GM19452 (cell line): ENCODE measurements around the gene SCUBE1.

Source experiments
- ATAC-seq: cut with Tn5 transposase; IDR thresholded peaks from one replicate; pipeline ENCODE4 v1.9.1; 2021; ENCODE audit not compliant: unreplicated experiment

SCUBE1 gene

GRCh38 chr22:43239956-43240355, 103.2 kb downstream of the SCUBE1 start:
- no peak for ATAC-seq

GRCh38 chr22:43239193-43239780, 103.9 kb downstream of the SCUBE1 start:
- no peak for ATAC-seq

- no peak for ATAC-seq
Observed at GRCh38 chr22:43238526-43239006, 104.6 kb downstream of the SCUBE1 start.

GRCh38 chr22:43237280-43237679, 105.9 kb downstream of the SCUBE1 start:
- no peak for ATAC-seq

GRCh38 chr22:43236411-43237166, 106.6 kb downstream of the SCUBE1 start:
- ATAC-seq = no peak

GRCh38 chr22:43235445-43236409, 107.4 kb downstream of the SCUBE1 start:
- no peak for ATAC-seq

- ATAC-seq = no peak
Observed at GRCh38 chr22:43234264-43234988, 108.7 kb downstream of the SCUBE1 start.

GRCh38 chr22:43233529-43233928, 109.6 kb downstream of the SCUBE1 start:
- no peak for ATAC-seq

GRCh38 chr22:43232445-43232844, 110.7 kb downstream of the SCUBE1 start:
- ATAC-seq = no peak

- ATAC-seq = no peak
Observed at GRCh38 chr22:43231724-43232034, 111.5 kb downstream of the SCUBE1 start.

- ATAC-seq = no peak
Observed at GRCh38 chr22:43230971-43231723, 112.0 kb downstream of the SCUBE1 start.

- ATAC-seq = no peak
Observed at GRCh38 chr22:43230571-43230970, 112.6 kb downstream of the SCUBE1 start.

- ATAC-seq = no peak
Observed at GRCh38 chr22:43228863-43229262, 114.3 kb downstream of the SCUBE1 start.

GRCh38 chr22:43228330-43228729, 114.8 kb downstream of the SCUBE1 start:
- ATAC-seq = no peak

- ATAC-seq = no peak
Observed at GRCh38 chr22:43227239-43227630, 115.9 kb downstream of the SCUBE1 start.

- ATAC-seq = no peak
Observed at GRCh38 chr22:43226377-43227238, 116.6 kb downstream of the SCUBE1 start.

GRCh38 chr22:43225609-43226008, 117.6 kb downstream of the SCUBE1 start:
- ATAC-seq = no peak

- no peak for ATAC-seq
Observed at GRCh38 chr22:43222987-43223386, 120.2 kb downstream of the SCUBE1 start.

GRCh38 chr22:43222262-43222661, 120.9 kb downstream of the SCUBE1 start:
- no peak for ATAC-seq
